ENCODE measurements around the gene GIMAP5. TPM values are rescaled to one million over a fixed set of nuclear protein-coding genes. Genes with fewer than 3 reads are reported as not detected.

Gene GIMAP5
- total RNA-seq, 1 donor from 2014 or later = 242 TPM

DNA sequence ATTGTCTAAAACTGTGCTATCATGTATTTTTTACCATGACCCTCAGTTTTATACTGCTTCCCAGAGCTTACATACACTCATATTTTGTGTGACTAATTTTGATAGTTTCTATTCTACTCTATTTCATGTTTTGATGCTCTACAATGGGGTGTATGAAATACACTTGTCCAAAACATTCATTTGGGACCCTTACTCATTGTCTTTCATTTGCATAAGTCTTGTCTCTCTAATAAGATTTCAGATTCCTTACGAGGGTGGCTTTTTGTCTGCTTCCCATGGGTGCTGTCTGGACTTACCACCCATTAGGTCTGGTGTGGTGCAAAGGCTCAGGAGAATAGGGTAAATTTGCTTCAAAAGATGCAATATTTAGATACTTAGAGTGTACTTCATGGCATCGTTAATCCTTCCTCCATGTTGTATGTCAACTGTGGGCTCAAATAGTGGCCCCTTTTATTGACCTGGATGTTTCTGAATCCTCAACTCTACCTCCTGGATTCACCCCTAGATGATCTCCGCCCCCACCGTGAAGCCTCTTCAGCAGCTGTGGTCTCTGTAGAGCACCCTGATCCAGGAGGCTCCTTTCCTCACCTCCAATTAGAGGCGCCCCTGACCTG, 3.6 kb upstream of the GIMAP5 start:
- intact Hi-C loops (cut with micrococcal nuclease) = loop anchor here (1.0 to 2.0 kb wide), 3 partner anchors 17 to 65 kb away; partner anchors contain the start of gene GIMAP1

DNA sequence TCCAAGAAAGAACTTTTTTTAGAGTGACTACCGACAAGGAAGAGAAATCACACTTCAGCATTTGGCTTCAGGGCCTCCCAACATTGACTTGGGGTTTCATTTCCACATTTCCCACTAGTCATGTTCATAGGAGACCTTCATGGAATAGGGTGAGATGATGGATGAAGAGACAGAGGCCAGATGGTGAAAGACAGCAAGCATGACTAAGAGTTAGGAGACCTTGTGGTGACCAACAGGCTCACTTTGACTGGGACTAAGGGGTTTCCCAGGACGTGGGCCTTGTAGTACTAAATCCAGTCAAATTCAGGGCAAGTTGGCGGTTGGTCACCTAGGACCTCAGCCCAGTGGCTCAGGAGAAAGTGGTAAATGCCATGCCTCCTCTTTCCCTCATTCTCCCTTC, 3.0 kb upstream of the GIMAP5 start:
- intact Hi-C loops (cut with micrococcal nuclease) = no loop called here

DNA sequence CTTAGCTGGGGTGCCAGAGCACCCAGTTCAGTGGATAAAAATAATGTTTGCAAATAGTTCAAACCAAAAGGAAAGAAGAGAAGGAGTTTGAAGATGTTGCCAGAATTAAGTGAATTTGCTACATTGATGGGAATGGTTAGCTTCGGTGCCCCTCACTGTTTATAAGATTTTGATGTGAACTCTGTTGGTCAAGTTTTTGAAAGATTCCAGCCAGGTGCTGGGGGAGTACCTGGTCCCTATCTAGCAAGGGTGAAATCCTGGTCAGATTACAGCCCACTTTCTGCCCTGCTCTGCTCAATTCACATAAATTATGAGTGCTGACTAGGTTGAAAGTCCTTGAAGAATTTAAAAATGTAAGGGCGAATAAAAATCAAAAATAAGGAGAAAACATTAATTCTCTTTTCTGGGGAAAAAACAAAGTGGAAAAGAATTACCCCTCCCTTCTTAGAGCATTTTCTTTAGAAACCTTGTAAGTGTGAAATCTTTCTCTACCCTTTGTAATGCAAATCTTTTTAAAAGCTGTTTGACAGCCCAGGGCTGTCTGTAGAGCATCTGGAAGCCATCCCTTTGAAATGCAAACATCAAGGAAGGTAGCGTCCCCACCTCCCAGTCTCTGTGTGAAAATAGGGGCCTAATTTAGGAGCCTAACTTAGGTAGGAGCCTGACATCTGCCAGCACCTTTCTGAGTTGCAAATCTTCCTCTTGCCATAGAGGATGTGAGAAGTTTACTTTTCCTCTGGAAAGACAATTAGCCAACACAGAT, 1.4 kb upstream of the GIMAP5 start:
- intact Hi-C loops (cut with micrococcal nuclease) = no loop called here

DNA sequence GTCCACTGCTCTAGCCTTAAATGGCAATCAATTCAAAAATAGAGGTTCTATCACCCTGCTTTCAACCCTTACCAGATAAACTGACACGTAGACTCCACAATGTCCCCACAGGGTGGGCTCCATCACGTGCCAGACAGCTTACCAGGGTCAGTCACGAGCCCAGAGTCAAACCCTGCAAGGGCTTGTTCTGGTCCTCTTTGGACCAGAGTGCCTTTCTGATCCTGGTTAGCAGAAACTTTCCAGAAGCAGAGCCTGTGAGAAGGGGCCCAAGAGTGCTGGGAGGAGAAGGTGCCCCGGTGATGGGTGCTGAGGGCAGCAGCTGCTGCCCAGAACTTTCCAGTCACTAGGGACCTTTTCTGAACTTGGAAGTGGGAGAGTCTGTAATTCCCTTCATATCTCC, 354 bp upstream of the GIMAP5 start:
- intact Hi-C loops (cut with micrococcal nuclease) = loop anchor here (1.0 kb wide), 4 partner anchors 21 to 169 kb away; partner anchors contain the start of gene GIMAP1

DNA sequence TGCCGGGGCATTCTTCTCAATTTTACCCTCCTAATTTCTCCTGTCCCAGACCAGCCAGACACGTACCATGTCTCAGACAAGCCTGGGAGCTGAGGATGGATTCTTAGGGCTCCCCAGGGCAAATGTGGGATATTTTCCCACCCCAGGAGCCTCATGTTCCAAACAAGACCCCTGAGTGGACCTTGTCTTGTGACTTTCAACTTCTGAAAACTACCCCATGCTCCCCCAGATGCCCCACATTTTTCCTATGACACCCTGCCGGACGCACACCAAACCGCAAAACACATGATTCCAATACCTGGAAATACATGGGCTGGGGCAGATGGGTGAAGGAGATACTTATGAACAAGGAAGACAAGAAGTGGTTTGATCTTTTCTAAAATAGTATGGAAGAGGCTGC, 874 bp downstream of the GIMAP5 start:
- intact Hi-C loops (cut with micrococcal nuclease) = loop anchor here (1.0 to 2.0 kb wide), 4 partner anchors 17 to 288 kb away; partner anchors contain the start of genes GIMAP7 and GIMAP8

DNA sequence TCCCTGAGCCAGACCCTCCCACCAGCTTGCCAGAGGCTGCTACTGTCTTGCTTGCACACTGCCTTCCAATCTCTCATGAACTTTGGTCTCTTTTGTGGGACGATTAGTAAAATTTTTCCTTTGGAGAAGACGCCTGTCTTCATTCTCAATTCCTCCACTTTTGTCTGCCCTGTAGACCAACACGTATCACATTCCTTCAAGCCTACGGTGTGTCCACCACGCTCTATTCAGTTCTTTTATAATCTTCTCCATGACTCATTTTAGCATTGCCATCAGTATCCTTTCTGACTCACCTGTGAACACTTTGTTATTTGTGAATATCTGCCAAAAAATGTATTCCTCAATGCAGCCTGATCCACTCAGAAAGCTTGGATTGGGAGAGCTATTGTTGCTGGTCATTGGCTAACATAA, 1.4 kb downstream of the GIMAP5 start:
- intact Hi-C loops (cut with micrococcal nuclease) = loop anchor here (1.0 to 2.0 kb wide), 4 partner anchors 17 to 288 kb away; partner anchors contain the start of genes GIMAP7 and GIMAP8

DNA sequence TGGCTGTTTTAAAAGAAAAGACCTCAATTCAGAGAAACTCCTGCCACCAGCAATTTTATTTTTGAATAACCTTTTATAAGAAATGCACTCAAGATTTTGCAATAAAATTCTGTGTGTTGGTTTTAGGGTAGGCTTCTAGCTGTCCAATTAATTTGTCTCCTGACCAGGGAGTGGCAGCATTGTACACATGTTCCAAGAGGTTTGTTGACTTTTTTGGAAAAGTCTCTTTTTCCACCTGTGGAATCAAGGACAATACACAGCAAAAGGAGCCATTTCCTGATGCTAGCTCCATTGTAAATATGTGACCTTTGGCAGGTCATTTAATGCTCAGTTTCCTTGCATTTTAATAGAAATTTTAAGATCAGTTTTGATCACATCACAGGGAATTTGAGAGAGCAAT, 1.8 kb downstream of the GIMAP5 start:
- intact Hi-C loops (cut with micrococcal nuclease) = loop anchor here (2.0 kb wide), 1 partner anchor 118 kb away; no protein-coding TSS in a partner anchor

DNA sequence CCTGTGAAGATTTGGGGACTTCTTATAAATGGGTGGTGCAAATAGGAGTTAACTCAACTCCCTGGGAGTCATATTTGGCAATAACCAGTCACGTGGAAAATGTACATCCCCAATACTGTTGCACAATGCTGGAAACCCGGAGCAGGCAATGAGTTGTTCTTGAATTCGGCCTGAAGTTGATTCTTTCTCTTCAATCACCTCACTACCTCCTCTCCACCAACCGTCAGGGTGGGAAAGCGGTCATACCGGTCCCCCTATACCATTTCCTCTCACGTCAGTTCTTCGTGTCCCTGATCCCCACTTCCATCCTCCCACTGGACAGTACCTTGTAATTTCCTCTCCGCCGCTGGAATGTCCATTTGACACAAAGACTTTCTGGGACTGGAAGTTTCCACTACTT, 2.8 kb downstream of the GIMAP5 start:
- intact Hi-C loops (cut with micrococcal nuclease) = loop anchor here (1.0 kb wide), 1 partner anchor 8 kb away; no protein-coding TSS in a partner anchor

DNA sequence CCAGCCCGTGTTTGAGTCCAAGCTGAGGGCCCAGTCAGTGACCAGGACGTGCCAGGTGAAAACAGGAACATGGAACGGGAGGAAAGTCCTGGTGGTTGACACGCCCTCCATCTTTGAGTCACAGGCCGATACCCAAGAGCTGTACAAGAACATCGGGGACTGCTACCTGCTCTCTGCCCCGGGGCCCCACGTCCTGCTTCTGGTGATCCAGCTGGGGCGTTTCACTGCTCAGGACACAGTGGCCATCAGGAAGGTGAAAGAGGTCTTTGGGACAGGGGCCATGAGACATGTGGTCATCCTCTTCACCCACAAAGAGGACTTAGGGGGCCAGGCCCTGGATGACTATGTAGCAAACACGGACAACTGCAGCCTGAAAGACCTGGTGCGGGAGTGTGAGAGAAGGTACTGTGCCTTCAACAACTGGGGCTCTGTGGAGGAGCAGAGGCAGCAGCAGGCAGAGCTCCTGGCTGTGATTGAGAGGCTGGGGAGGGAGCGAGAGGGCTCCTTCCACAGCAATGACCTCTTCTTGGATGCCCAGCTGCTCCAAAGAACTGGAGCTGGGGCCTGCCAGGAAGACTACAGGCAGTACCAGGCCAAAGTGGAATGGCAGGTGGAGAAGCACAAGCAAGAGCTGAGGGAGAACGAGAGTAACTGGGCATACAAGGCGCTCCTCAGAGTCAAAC, 5.2 kb downstream of the GIMAP5 start:
- intact Hi-C loops (cut with micrococcal nuclease) = loop anchor here (1.0 kb wide), 1 partner anchor 8 kb away; no protein-coding TSS in a partner anchor

DNA sequence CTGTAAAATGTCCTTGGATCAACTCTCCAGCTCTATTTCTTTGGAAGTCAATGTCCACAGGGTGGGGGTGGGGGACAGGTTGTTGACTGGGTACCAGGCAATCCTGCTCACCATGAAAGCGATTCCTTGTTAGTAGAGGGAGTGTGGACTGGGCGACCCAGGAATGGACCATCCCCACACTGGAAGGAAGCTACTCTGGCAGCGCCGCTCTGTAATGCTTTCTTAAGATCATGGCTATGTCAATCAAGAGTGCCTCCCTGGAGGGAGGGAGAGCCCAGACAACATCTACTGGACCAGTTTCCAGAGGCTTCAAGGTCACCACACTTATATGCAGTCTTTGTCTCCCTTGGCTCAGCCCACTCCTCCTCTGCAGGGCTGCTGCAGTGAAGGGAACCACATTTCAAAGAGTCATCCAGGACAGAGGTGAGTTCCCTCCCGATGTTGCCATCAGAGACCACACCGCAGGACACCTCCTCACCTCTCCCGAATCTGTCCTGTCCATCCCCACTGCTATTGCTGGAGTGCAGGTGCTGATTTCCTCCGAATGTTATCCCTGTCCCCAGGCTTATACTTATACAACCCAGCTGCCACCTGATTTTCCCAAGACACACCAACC, 6.9 kb downstream of the GIMAP5 start:
- intact Hi-C loops (cut with micrococcal nuclease) = no loop called here

DNA sequence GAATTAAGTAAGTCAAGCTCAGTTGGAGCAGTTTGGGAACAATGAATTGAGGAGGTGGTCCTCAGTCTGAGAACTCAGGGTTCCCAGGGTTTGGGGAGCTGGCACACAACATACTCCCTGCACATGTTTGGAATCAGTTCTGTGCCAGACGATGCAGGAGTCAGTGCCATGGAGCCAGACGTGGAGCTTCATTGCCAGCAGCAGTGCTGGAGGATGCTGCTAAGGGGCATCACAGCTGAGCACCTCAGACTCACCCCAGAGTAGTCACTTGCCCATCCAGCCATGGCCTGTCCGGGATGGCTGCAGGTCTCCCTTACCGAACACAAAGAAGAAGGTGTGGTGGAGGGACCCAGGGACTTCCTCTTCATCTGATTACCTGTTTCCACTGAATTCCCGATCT, 7.9 kb downstream of the GIMAP5 start:
- intact Hi-C loops (cut with micrococcal nuclease) = no loop called here

DNA sequence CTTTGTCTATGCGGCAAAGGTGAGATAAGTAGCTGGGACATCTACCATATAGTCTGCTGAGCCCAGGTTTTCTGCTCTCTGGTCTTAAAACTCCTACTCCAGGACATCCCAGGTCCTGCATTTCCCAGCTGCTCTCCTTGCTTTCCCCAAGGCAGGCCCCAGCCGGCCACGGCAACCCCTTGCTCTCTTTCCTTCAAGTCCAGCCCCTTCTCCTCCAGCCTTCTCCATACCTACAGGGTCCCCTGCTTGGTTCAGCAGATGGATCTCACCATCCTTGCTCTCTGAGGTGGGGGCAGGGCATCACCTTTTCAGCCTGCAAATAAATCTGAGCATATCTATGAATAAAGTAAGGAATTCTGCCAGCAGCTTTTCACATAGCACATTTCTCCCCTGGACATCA, 8.7 kb downstream of the GIMAP5 start:
- intact Hi-C loops (cut with micrococcal nuclease) = no loop called here

DNA sequence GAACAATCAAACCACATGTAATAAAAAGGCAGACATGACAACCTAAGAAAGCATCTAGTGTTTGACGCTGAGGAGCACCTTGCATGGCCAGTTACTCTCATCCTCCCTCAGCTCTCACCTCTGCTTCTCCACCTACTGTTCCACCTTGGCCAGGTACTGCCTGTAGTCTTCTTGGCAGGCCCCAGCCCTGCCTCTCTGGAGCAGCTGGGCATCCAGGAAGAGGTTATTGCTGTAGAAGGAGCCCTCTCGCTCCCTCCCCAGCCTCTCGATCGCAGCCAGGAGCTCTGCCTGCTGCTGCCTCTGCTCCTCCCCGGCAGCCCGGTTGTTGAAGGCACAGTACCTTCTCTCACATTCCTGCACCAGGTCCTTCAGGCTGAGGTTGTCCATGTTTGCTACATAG, 9.7 kb downstream of the GIMAP5 start:
- intact Hi-C loops (cut with micrococcal nuclease) = no loop called here

DNA sequence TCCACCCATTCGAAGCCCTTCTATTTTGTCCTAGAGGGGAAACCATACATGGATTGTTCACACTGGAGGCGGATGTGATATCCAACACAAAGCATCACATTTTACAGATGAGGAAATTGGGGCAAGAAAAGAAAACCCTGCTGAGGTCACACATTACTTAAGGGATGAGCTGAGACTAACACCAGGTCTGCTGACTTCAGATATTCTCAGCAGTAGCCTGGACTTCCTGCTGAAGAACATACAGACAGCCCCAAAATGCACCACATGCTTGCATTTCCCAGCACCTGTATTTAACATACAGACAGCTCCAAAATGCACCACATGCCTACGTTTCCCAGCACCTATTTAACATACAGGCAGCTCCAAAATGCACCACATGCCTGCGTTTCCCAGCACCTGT, 11.2 kb downstream of the GIMAP5 start:
- intact Hi-C loops (cut with micrococcal nuclease) = no loop called here

DNA sequence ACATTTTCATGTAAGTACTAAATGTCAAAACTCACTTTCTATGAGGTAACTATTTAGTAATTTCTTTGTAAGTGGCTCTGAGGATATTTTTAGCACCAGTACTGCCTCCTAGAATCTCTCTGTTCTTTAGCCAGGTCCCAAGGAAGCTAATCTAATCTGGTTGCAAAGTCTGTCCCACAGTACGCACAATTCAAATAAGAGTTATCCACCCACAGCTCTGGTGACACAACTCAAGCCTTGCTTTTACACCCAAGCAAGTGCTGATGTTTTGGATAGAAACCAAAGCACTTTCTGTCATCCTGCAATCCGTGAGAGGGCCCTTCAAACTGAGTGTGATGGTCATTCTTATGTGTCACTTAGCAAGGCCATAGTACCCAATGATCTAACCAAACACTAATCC, 14.5 kb downstream of the GIMAP5 start:
- intact Hi-C loops (cut with micrococcal nuclease) = loop anchor here (10.0 kb wide), 1 partner anchor 877 kb away; the partner anchor contains the start of gene ATP6V0E2

DNA sequence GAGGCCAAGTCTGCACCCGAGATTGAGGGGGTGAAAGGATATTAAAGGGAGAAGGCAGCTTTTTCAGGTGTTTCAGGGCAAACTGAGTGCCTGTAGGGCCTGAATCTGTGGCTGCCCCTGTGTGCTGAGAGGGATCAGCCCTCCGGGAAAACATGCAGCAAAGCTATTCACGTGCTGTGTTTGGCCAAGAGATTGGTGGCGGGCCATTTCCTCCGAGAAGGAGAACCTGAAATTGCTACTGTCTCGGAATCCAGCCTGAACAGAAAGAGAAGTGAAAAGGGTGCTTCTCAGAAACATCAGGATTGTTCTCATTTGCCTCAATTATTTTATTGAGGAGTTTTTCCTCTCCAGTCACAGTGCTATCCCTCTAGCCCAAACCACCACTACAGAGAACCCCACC, 16.0 kb downstream of the GIMAP5 start:
- intact Hi-C loops (cut with micrococcal nuclease) = loop anchor here (10.0 kb wide), 1 partner anchor 878 kb away; the partner anchor contains the start of gene ATP6V0E2

DNA sequence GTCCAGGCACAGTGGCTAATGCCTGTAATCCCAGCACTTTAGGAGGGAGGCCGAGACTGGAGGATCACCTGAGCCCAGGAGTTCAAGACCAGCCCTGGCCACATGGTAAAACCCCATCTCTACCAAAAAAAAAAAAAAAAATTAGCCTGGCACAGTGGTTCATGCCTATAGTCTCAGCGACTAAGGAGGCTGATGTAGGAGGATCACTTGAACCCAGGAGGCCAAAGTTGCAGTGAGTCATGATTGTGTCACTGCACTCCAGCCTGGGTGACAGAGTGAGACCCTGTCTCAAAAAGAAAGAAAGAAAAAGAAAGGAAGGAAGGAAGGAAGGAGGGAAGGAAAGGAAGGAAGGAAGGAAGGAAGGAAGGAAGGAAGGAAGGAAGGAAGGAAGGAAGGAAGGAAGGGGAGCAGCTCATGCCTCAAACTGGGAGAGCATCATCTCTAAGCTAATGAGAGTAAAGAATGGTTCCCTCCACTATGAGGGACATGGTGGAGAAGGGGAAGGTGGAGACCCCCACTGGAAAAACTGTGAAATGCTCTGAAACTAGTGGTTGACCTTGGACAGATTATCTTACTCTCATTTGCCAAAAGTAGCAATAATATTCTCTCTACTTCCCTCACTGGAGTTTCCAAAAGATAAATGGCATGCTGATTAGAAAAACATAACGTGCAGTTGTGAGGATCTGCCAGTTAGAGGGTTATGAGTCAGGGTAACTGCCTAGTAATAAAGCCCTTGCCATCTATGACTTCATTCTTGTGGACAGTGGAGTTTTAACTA, 16.8 kb downstream of the GIMAP5 start:
- intact Hi-C loops (cut with micrococcal nuclease) = loop anchor here (2.0 to 10.0 kb wide), 3 partner anchors 67 to 879 kb away; partner anchors contain the start of gene ATP6V0E2

DNA sequence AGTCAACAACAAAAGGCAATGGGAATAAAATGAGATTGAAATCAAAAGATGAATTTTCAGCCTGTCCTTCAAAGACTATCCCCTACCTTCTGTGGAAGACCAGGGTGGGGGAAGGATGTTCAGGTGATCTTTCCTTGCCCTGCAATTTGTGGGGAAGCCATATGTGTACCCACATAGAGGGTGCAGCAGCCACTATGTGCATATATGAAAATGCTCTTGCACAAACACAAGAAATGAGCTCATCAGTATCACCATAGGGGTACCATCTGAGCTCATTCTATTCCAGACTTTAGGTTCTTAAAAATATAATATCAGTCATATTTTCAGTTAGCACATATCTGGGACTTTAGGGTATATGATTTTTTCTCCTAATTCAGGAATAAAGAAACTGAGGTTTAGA, 17.7 kb downstream of the GIMAP5 start:
- intact Hi-C loops (cut with micrococcal nuclease) = loop anchor here (1.0 to 10.0 kb wide), 14 partner anchors 17 to 880 kb away; partner anchors contain the start of genes ACTR3C, ATP6V0E2, GIMAP1 and LRRC61

DNA sequence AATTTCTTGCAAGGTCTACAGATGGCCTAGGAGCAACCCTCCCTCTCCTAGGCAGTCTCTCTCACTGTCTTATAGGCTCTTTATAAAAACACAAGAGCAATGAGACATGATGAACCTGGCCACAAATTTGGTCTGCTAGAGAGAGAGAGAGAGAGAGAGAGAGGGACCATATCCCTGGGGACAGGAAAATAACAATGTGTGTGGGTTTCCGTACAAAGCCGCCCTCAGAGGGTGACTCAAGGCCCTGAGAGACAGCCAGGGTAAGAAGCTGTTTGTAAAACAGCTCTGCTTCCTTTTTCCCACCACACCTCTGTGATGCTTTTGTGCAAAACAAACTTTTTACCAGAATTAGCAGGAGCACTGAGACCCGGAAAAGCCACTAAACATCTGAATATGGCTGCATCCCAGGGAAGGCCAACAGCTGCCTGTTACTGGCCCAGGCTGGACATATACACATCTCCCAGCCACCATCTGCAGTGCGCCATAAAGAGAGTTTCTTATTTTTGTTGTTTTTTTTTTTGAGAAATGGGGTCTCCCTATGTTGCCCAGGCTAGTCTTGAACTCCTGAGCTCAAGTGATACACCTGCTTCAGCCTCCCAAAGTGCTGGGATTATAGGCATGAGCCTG, 18.4 kb downstream of the GIMAP5 start:
- intact Hi-C loops (cut with micrococcal nuclease) = loop anchor here (1.0 to 10.0 kb wide), 14 partner anchors 17 to 881 kb away; partner anchors contain the start of genes ACTR3C, ATP6V0E2, GIMAP1 and LRRC61

DNA sequence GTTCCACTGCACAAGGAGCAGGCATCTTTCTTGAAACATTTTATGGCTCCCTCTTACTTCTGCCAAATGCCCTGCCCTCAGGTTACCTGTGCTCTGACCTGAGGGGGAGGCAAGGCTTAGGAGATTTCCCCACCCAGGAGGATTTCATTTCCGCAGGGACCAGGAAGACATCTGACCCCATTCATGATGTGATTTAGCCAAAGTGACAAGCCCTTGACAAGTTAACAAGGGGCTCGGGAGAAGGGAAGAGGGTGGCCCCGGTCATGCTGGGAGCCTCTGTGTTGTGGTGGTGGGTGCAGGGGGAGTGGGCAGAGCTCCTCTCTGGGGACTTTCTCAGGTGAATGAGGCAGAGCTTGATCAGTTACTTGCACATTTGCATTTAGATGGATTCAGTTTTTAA, 18.9 kb downstream of the GIMAP5 start:
- intact Hi-C loops (cut with micrococcal nuclease) = loop anchor here (10.0 kb wide), 1 partner anchor 881 kb away; the partner anchor contains the start of gene ATP6V0E2

All from T-helper 1 cell treated with Interleukin-12 subunit alpha and Interleukin-12 subunit beta and Interleukin-4 antibody, amounts not matched to agents 30 ng/mL and 1 ng/mL, for 36 hours (primary cell).